Measurements from ENCODE around the gene HOXA9. TPM values are rescaled to one million over a fixed set of nuclear protein-coding genes. Genes with fewer than 3 reads are reported as not detected.

HOXA9 gene
- total RNA-seq, 1 donor from 2014 or later: 1.2 TPM

DNA sequence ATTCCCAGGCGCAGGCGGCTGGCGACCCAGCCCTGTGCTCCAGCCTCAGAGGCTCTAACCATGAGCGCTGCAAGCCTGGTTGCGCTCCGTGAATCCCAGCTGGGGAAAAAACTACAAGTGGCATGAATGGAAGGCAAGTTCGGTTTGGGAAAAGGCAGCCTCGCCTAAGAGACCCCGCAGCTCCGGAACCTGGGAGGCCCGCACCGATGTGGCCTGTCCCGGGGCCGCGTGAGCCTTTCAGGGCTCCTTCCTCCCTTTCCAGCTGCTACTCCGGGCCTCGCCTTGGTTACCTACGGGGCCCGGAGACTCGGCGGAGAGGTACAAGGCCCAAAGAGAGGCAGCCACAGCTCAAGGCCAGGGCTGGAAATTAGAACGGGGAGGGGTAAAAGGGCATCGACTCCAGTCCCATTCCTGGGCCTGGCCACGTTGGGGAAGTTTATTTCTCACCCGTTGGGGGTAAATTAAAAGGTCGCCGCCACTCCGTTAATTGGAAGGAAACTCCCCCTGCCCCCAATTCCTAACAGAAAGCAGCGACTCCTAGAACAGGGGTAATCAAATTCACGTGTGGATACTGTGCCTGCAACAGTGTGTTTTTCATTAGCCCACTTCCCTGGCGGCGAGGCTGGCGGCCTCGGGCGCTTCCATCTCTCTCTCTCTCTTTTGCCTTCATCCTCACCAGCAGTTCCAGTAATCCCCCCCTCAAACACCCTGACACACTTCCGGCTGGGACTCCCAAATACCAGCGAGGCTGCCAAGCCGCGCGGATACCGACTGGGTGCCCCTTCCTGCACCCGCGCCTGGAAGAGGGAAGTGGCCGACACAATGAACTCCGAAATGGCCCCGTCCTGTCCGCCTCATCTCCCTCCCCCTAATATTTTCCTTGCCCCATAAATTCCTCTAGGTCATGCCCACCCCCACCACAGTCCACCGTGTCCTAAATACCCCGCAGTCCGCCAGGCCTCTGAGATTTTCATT is 1.5 kb upstream of the HOXA9 start:
- H3K27ac ChIP-seq: no peak overlapping the region
- no peaks in the 10 kb centered on the region for H3K36me3 ChIP-seq
- intact Hi-C loops (cut with DNase I): loop anchor here (10.0 kb wide), 2 partner anchors 1272 to 1302 kb away; no protein-coding TSS in a partner anchor
- H3K27me3 ChIP-seq: peaks cover 99% of the 10 kb centered on the region
- no peak for ATAC-seq
- peak; percentile 53 for DNase-seq
- H3K4me3 ChIP-seq: no peak overlapping the region
- no peaks in the 10 kb centered on the region for H3K9me3 ChIP-seq
- H3K4me1 ChIP-seq: peaks cover 24% of the 10 kb centered on the region
- TF ChIP-seq, protein P1, sequence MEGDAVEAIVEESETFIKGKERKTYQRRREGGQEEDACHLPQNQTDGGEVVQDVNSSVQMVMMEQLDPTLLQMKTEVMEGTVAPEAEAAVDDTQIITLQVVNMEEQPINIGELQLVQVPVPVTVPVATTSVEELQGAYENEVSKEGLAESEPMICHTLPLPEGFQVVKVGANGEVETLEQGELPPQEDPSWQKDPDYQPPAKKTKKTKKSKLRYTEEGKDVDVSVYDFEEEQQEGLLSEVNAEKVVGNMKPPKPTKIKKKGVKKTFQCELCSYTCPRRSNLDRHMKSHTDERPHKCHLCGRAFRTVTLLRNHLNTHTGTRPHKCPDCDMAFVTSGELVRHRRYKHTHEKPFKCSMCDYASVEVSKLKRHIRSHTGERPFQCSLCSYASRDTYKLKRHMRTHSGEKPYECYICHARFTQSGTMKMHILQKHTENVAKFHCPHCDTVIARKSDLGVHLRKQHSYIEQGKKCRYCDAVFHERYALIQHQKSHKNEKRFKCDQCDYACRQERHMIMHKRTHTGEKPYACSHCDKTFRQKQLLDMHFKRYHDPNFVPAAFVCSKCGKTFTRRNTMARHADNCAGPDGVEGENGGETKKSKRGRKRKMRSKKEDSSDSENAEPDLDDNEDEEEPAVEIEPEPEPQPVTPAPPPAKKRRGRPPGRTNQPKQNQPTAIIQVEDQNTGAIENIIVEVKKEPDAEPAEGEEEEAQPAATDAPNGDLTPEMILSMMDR (IDR thresholded peaks at IDR 0.05): no peak

DNA sequence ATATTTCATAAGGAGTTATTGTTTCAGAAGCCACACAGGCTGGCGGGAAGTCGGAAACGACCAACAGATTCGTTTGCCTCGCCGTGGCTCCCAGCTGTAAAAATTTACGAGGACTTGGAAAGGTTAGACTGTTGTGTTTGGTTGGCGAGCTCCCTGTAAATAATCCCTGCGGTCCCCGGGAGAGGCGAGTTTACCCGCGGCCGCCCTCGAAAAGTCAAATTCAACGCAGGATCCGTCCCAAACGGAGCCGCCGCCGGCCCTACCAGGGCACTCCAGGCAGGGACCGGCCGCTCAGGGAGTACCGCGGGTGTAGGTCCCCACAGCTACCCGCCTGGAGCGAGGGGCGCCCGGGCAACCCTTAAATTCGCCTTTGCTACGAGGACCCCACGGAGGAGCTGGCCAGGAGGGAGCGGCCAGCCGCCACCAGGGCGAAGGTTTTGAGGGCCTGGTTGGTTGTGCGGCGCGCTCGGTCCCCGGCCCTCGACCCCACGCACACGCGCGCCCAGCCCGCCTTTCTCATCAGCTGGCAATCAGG is 726 bp upstream of the HOXA9 start:
- TF ChIP-seq, protein P1 (IDR thresholded peaks at IDR 0.05): no peak
- Histone ChIP-seq H3K27ac (no peak overlapping the region), H3K27me3 (peaks cover 97% of the 10 kb centered on the region), H3K9me3 (no peaks in the 10 kb centered on the region), H3K4me1 (peaks cover 27% of the 10 kb centered on the region), H3K4me3 (peak overlapping the region; percentile 39), H3K36me3 (no peaks in the 10 kb centered on the region)
- peak; percentile 63 for DNase-seq
- intact Hi-C loops (cut with DNase I): loop anchor here (10.0 kb wide), 2 partner anchors 1271 to 1301 kb away; no protein-coding TSS in a partner anchor
- ATAC-seq: no peak

DNA sequence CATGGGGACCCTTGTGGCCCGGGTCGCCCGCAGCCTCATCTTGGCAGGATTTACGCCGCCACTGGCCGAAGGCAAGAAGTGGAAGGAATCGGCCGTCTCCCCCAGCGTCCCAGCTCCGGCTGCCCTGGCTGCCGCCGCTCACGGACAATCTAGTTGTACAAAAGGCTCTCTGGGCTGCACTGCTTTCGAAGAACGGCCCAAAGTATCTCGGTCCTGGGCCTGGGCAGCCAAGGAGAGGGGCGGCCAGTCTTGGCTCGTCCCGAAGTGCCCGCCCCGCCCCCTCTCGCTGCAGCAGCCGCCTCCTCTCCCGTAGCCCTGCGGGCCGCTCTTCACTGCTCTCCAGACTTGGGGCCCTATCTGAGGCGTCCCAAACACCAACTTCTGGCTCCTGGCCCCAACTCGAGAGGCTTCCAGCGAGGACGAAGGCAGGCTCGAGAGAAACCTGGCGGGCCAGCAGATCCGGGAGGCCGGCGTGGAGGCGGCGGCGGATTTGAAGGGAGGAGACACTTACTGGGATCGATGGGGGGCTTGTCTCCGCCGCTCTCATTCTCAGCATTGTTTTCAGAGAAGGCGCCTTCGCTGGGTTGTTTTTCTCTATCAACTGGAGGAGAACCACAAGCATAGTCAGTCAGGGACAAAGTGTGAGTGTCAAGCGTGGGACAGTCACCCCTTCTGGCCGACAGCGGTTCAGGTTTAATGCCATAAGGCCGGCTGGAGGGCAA is 809 bp downstream of the HOXA9 start:
- H3K27me3 ChIP-seq: peaks cover 94% of the 10 kb centered on the region
- no peak for ATAC-seq
- H3K4me1 ChIP-seq: peaks cover 30% of the 10 kb centered on the region
- no peak overlapping the region for H3K27ac ChIP-seq
- intact Hi-C loops (cut with DNase I): loop anchor here (10.0 kb wide), 2 partner anchors 1270 to 1300 kb away; no protein-coding TSS in a partner anchor
- no peaks in the 10 kb centered on the region for H3K9me3 ChIP-seq
- H3K36me3 ChIP-seq: no peaks in the 10 kb centered on the region
- H3K4me3 ChIP-seq: peak overlapping the region; percentile 39
- TF ChIP-seq, protein P1 (IDR thresholded peaks at IDR 0.05): no peak
- peak; percentile 70 for DNase-seq

DNA sequence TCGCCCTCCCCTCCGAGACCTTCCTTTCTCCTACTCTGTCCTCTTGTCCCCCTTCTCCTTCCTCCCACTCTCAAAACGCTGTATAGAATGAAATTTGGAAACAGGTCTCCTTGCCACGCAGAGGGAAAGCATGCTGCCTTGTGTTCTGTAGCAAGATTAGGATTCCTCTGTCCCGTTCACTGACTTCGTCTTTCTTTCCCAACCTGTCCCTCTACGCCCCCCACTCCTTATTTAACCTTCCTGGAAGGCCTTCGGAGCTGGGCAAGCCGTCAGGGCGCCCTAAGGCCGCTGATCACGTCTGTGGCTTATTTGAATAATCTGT is 1.3 kb downstream of the HOXA9 start:
- ATAC-seq: no peak
- intact Hi-C loops (cut with DNase I): loop anchor here (10.0 kb wide), 2 partner anchors 1269 to 1299 kb away; no protein-coding TSS in a partner anchor
- H3K27ac ChIP-seq: no peak overlapping the region
- no peak for DNase-seq
- H3K4me3 ChIP-seq: peak overlapping the region; percentile 39
- no peaks in the 10 kb centered on the region for H3K36me3 ChIP-seq
- no peaks in the 10 kb centered on the region for H3K9me3 ChIP-seq
- TF ChIP-seq, protein P1 (IDR thresholded peaks at IDR 0.05): no peak
- H3K27me3 ChIP-seq: peaks cover 94% of the 10 kb centered on the region
- H3K4me1 ChIP-seq: peaks cover 29% of the 10 kb centered on the region

DNA sequence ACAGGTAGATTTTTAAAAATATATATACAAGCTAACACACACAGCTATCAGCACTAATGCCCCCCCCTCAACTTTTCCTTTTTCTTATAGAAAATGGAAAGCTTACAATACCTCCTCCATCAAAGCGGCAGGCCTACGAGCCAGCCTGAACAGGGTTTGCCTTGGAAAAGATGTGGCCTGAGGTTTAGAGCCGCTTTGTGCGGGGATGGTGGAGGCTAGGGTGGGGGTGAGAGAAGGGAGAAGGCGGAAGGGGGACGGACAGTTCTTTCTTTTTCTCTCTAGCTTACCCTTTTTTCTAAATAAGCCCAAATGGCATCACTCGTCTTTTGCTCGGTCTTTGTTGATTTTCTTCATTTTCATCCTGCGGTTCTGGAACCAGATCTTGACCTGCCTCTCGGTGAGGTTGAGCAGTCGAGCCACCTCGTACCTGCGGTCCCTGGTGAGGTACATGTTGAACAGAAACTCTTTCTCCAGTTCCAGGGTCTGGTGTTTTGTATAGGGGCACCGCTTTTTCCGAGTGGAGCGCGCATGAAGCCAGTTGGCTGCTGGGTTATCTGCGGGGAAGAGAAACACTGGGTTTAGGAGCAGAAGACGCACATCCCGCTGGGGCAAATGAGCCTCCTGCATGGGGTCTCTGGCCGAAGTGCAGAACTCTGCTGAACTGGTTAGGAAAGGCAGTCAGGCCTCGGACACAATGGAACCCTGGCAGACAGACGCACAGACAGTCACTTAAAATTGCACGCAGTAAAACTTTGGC is 1.9 kb downstream of the HOXA9 start:
- Histone ChIP-seq H3K27me3 (peaks cover 93% of the 10 kb centered on the region), H3K36me3 (no peaks in the 10 kb centered on the region), H3K4me1 (peaks cover 29% of the 10 kb centered on the region), H3K27ac (no peak overlapping the region), H3K4me3 (no peak overlapping the region), H3K9me3 (no peaks in the 10 kb centered on the region)
- no peak for ATAC-seq
- intact Hi-C loops (cut with DNase I): loop anchor here (10.0 kb wide), 2 partner anchors 1269 to 1299 kb away; no protein-coding TSS in a partner anchor
- peak; percentile 13 for DNase-seq
- TF ChIP-seq, protein P1 (IDR thresholded peaks at IDR 0.05): no peak

Data from upper lobe of right lung (tissue), 1 donor.